GM12874 (cell line): ENCODE measurements around the gene SELE.

Experiments used
- CTCF ChIP-seq: IDR thresholded peaks from 2 replicates; pipeline ENCODE4 v1.5.1; 2011; ENCODE audit warnings: low read depth, mild to moderate bottlenecking, control low read depth, low read length, moderate library complexity; ENCODE audit not compliant: insufficient read depth

SELE gene

GRCh38 chr1:169741666-169742394, 8.0 kb upstream of the SELE start:
- TF ChIP-seq CTCF: no peak

GRCh38 chr1:169739980-169740379, 6.1 kb upstream of the SELE start:
- no peak for TF ChIP-seq CTCF

- no peak for TF ChIP-seq CTCF
These were observed 2.4 kb downstream of the SELE start for GRCh38 chr1:169731446-169731845.

GRCh38 chr1:169729991-169730390, 3.9 kb downstream of the SELE start:
- no peak for TF ChIP-seq CTCF

- TF ChIP-seq CTCF: no peak
These were observed 6.6 kb downstream of the SELE start for GRCh38 chr1:169727307-169727706.

GRCh38 chr1:169726851-169727250, 7.0 kb downstream of the SELE start:
- TF ChIP-seq CTCF: no peak

- no peak for TF ChIP-seq CTCF
These were observed 7.9 kb downstream of the SELE start for GRCh38 chr1:169725930-169726329.
